Panc1 (cell line): ENCODE results near the gene SHE. TPM values are rescaled to one million over a fixed set of nuclear protein-coding genes. Genes with fewer than 3 reads are reported as not detected.
A peak's percentile ranks its signal among the peaks of the same experiment; 100 is the strongest.

Experiments used
- ATAC-seq: fragments of 200-7000 bp; cut with Tn5 transposase; 2 replicates; pipeline ENCODE4 v1.9.1; 2020; ENCODE audit warnings: mild to moderate bottlenecking, moderate library complexity
- BruUV-seq: library from RNA; stranded (reverse); fragments of 400-500 nt; replicated peaks from 2 replicates; lab custom pipeline; 2021; lab: Mats Ljungman, UMichigan
- CTCF ChIA-PET: fragments of 300-600 bp; sonication (Branson Sonifier 250); formaldehyde crosslinking; loops from one replicate; lab custom pipeline; 2022; ENCODE audit warnings: antibody characterized with exemption; lab: Charles Lee
- POLR2A ChIA-PET: fragments of 300-600 bp; sonication (Branson Sonifier 250); formaldehyde crosslinking; loops from one replicate; lab custom pipeline; 2022; ENCODE audit warnings: antibody characterized with exemption; lab: Charles Lee
- DNase-seq: peaks from one replicate; pipeline ENCODE4 v3.0.0-alpha.2; 2010; ENCODE audit warnings: low read depth, low spot score
- H3K27ac ChIP-seq: 2 replicates; pipeline ENCODE4 v1.5.1; 2011; ENCODE audit warnings: mild to moderate bottlenecking, low read length, inconsistent platforms
- H3K27me3 ChIP-seq: fragments of 200-500 bp; sonication (Bioruptor generic); 2 replicates; pipeline ENCODE4 v1.6.0; 2014; ENCODE audit warnings: low read length, inconsistent platforms; ENCODE audit not compliant: control insufficient read depth, insufficient read depth
- H3K36me3 ChIP-seq: fragments of 200-500 bp; sonication (Bioruptor generic); 2 replicates; pipeline ENCODE4 v1.5.1; 2014; ENCODE audit warnings: inconsistent platforms, mild to moderate bottlenecking, low read length, moderate library complexity; ENCODE audit not compliant: control insufficient read depth, insufficient read depth
- H3K4me1 ChIP-seq: 2 replicates; pipeline ENCODE4 v1.5.1; 2011; ENCODE audit warnings: inconsistent platforms, mild to moderate bottlenecking, low read length, moderate library complexity; ENCODE audit not compliant: control insufficient read depth, insufficient read depth
- H3K4me3 ChIP-seq, 2 experiments: 2 replicates each; pipeline ENCODE4 v1.5.1; 2011 to 2012; ENCODE audit warnings: low read depth in 2 of 2, low read length in 2 of 2, mild to moderate bottlenecking in 2 of 2, inconsistent platforms in 1 of 2, moderate library complexity in 1 of 2
- H3K9me3 ChIP-seq: fragments of 200-500 bp; sonication (Bioruptor generic); 2 replicates; pipeline ENCODE4 v1.5.1; 2014; ENCODE audit warnings: low read depth, mild to moderate bottlenecking, inconsistent platforms, low read length, moderate library complexity; ENCODE audit not compliant: control insufficient read depth, insufficient read depth
- POLR2AphosphoS5 ChIP-seq: IDR thresholded peaks from 2 replicates; pipeline ENCODE4 v1.6.1; 2012; ENCODE audit warnings: mild to moderate bottlenecking, low read depth, low read length, moderate library complexity
- SIN3A ChIP-seq: IDR thresholded peaks from 2 replicates; pipeline ENCODE4 v1.6.1; 2012; ENCODE audit warnings: low read depth, mild to moderate bottlenecking, low read length, moderate library complexity, borderline replicate concordance; ENCODE audit not compliant: insufficient read depth
- TCF7L2 ChIP-seq: IDR thresholded peaks from 2 replicates; pipeline ENCODE4 v1.6.1; 2011; ENCODE audit warnings: mild to moderate bottlenecking, low read depth, low read length, inconsistent platforms
- in situ Hi-C: cut with HindIII; loops from 2 replicates; pipeline ENCODE4 v1.10.0; 2016; ENCODE audit warnings: low sequenced_read_pairs, low pct_unique_long_range_greater_than_20kb
- intact Hi-C: fragments of 100-400 bp; cut with micrococcal nuclease; formaldehyde crosslinking; loops from one replicate; pipeline ENCODE4 v1.10.0; 2022; ENCODE audit not compliant: unreplicated experiment
- total RNA-seq: library from RNA; stranded (reverse); gene quantifications from one replicate; pipeline ENCODE4 v1.2.1, GENCODE V29; 2021; ENCODE audit not compliant: unreplicated experiment
- TF ChIP-seq, protein P1 (sequence below), 2 experiments: IDR thresholded peaks; 2 replicates each; pipeline ENCODE4 v1.6.1; 2011 to 2012; ENCODE audit warnings: low read depth in 2 of 2, control low read depth in 1 of 2, low read length in 1 of 2, mild to moderate bottlenecking in 1 of 2, moderate library complexity in 1 of 2; ENCODE audit not compliant: insufficient read depth in 1 of 2
- TF ChIP-seq, protein P2 (sequence below): fragments of 450-650 bp; IDR thresholded peaks from 2 replicates; pipeline ENCODE4 v1.5.1; 2017; ENCODE audit warnings: mild to moderate bottlenecking

The SHE gene
- total RNA-seq, 1 experiment from 2014 or later: 0.03 TPM

GRCh38 chr1:154547105-154547732 is 45.0 kb upstream of the SHE start:
- intact Hi-C loops (loop anchor here (5.0 kb wide), 1 partner anchor 65 kb away; no protein-coding TSS in a partner anchor), in situ Hi-C loops (no loop called here)
- Histone ChIP-seq H3K27me3 (no peaks in the 10 kb centered on the region), H3K9me3 (no peaks in the 10 kb centered on the region), H3K4me3 (no peak overlapping the region), H3K27ac (no peak overlapping the region; the same call in 1 of the 2 replicates), H3K4me1 (peaks cover 17% of the 10 kb centered on the region), H3K36me3 (peaks cover 8% of the 10 kb centered on the region)
- ChIA-PET POLR2A (no interaction called here), CTCF (interaction anchor here (0.6 to 2.1 kb wide), 16 partner anchors 9 to 344 kb away, joined by 3 to 42 read pairs (median 4); partner anchors contain the start of gene ATP8B2)
- BruUV-seq: no TSS peak
- ATAC-seq: no peak
- DNase-seq: no peak
- TF ChIP-seq TCF7L2 (no peak), SIN3A (no peak), POLR2AphosphoS5 (no peak)
- TF ChIP-seq, protein P1, sequence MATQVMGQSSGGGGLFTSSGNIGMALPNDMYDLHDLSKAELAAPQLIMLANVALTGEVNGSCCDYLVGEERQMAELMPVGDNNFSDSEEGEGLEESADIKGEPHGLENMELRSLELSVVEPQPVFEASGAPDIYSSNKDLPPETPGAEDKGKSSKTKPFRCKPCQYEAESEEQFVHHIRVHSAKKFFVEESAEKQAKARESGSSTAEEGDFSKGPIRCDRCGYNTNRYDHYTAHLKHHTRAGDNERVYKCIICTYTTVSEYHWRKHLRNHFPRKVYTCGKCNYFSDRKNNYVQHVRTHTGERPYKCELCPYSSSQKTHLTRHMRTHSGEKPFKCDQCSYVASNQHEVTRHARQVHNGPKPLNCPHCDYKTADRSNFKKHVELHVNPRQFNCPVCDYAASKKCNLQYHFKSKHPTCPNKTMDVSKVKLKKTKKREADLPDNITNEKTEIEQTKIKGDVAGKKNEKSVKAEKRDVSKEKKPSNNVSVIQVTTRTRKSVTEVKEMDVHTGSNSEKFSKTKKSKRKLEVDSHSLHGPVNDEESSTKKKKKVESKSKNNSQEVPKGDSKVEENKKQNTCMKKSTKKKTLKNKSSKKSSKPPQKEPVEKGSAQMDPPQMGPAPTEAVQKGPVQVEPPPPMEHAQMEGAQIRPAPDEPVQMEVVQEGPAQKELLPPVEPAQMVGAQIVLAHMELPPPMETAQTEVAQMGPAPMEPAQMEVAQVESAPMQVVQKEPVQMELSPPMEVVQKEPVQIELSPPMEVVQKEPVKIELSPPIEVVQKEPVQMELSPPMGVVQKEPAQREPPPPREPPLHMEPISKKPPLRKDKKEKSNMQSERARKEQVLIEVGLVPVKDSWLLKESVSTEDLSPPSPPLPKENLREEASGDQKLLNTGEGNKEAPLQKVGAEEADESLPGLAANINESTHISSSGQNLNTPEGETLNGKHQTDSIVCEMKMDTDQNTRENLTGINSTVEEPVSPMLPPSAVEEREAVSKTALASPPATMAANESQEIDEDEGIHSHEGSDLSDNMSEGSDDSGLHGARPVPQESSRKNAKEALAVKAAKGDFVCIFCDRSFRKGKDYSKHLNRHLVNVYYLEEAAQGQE (IDR thresholded peaks at IDR 0.05; ENCODE audit: insufficient read depth in 1 of 2, low read depth in 2 of 2, low read length in 1 of 2): no peak
- TF ChIP-seq, protein P2, sequence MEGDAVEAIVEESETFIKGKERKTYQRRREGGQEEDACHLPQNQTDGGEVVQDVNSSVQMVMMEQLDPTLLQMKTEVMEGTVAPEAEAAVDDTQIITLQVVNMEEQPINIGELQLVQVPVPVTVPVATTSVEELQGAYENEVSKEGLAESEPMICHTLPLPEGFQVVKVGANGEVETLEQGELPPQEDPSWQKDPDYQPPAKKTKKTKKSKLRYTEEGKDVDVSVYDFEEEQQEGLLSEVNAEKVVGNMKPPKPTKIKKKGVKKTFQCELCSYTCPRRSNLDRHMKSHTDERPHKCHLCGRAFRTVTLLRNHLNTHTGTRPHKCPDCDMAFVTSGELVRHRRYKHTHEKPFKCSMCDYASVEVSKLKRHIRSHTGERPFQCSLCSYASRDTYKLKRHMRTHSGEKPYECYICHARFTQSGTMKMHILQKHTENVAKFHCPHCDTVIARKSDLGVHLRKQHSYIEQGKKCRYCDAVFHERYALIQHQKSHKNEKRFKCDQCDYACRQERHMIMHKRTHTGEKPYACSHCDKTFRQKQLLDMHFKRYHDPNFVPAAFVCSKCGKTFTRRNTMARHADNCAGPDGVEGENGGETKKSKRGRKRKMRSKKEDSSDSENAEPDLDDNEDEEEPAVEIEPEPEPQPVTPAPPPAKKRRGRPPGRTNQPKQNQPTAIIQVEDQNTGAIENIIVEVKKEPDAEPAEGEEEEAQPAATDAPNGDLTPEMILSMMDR: no peak

DNA sequence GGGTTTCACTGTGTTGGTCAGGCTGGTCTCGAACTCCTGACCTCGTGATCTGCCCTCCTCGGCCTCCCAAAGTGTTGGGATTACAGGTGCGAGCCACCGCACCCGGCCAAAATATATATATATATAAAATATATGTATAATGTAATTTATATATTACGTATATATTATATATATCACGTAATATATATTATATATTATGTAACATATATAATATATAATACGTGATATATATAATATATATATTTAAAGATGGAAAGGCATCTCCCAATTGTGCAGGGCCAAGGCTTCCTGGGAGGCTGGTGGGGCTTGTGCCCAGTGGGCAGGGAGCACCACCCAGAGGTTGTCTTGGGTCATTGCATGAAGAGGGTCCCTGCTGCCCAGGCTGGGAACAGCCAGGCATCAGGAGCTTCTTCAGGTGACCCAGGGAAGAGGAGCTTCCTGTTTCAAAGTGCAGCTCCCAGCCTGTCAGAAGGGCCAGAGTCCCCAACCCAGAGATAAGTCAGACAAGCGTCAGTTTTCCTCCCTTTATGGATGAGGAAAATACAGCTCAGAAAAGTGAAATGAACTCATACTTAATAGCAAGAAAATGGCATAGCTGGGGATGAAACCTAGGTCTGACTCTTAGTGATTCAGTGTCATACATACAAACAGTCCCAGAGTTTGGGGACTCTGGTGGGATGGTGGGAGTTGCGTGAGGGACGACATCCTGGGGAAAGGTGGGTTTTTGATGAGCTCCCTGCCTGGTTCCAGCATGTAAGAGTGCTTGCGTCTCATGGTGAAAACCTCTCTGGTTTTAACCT is 44.3 kb upstream of the SHE start:
- Histone ChIP-seq H3K9me3 (no peaks in the 10 kb centered on the region), H3K4me1 (peaks cover 17% of the 10 kb centered on the region), H3K36me3 (peaks cover 7% of the 10 kb centered on the region), H3K4me3 (no peak overlapping the region), H3K27me3 (no peaks in the 10 kb centered on the region), H3K27ac (no peak overlapping the region)
- in situ Hi-C loops: no loop called here
- no peak for DNase-seq
- ChIA-PET POLR2A (no interaction called here), CTCF (interaction anchor here (0.6 to 2.1 kb wide), 17 partner anchors 8 to 345 kb away, joined by 3 to 42 read pairs (median 4); partner anchors contain the start of gene ATP8B2)
- no TSS peak for BruUV-seq
- intact Hi-C loops: loop anchor here (5.0 kb wide), 1 partner anchor 64 kb away; no protein-coding TSS in a partner anchor
- peak; percentile 92 for ATAC-seq
- TF ChIP-seq POLR2AphosphoS5 (no peak), TCF7L2 (no peak), SIN3A (no peak)
- TF ChIP-seq, protein P2: peak; percentile 92
- TF ChIP-seq, protein P1 (IDR thresholded peaks at IDR 0.05; ENCODE audit: insufficient read depth in 1 of 2, low read depth in 2 of 2, low read length in 1 of 2): no peak
